HL-60 (cell line): ENCODE results near the gene FTH1.

ENCODE experiments used
- DNase-seq, 2 experiments: peaks; one replicate each; pipeline ENCODE4 v3.0.0-alpha.2; 2010 to 2020; ENCODE audit warnings: low read depth in 1 of 2, low spot score in 1 of 2
- H3K27ac ChIP-seq: fragments of 250-450 bp; sonication (Bioruptor Pico); replicated peaks from 2 replicates; pipeline ENCODE4 v1.5.1; 2020; ENCODE audit warnings: mild to moderate bottlenecking, moderate library complexity
- H3K27me3 ChIP-seq: fragments of 250-450 bp; sonication (Bioruptor Pico); 2 replicates; pipeline ENCODE4 v1.5.1; 2021; ENCODE audit warnings: mild to moderate bottlenecking, moderate library complexity; ENCODE audit not compliant: insufficient read depth, poor library complexity, severe bottlenecking
- H3K4me3 ChIP-seq: replicated peaks from 2 replicates; pipeline ENCODE4 v1.5.1; 2011; ENCODE audit warnings: mild to moderate bottlenecking, control low read depth, low read length; ENCODE audit not compliant: insufficient read depth
- CTCF ChIP-seq: IDR thresholded peaks from one replicate; pipeline ENCODE4 v1.5.1; 2011; ENCODE audit warnings: low read length, control low read depth, inconsistent platforms; ENCODE audit not compliant: insufficient read depth
- GABPA ChIP-seq: IDR thresholded peaks from 2 replicates; pipeline ENCODE4 v1.6.1; 2012; ENCODE audit warnings: low read depth
- POLR2AphosphoS5 ChIP-seq: IDR thresholded peaks from 2 replicates; pipeline ENCODE4 v1.6.1; 2012; ENCODE audit warnings: low read depth
- REST ChIP-seq: IDR thresholded peaks from 2 replicates; pipeline ENCODE4 v1.6.1; 2012; ENCODE audit warnings: low read depth; ENCODE audit not compliant: insufficient replicate concordance
- SPI1 ChIP-seq: IDR thresholded peaks from 2 replicates; pipeline ENCODE4 v1.6.1; 2012; ENCODE audit warnings: low read depth, mild to moderate bottlenecking, borderline replicate concordance

FTH1 gene

GRCh38 chr11:61976420-61976800, 9.0 kb upstream of the FTH1 start:
- H3K27me3 ChIP-seq, result no peaks in the 10 kb centered on the region
- H3K27ac ChIP-seq, result no peak overlapping the region
- H3K4me3 ChIP-seq, result no peak overlapping the region
- no peak for TF ChIP-seq CTCF
- no peak for DNase-seq

- DNase-seq, result no peak
Measured at GRCh38 chr11:61975638-61976419, 8.4 kb upstream of the FTH1 start.

DNA sequence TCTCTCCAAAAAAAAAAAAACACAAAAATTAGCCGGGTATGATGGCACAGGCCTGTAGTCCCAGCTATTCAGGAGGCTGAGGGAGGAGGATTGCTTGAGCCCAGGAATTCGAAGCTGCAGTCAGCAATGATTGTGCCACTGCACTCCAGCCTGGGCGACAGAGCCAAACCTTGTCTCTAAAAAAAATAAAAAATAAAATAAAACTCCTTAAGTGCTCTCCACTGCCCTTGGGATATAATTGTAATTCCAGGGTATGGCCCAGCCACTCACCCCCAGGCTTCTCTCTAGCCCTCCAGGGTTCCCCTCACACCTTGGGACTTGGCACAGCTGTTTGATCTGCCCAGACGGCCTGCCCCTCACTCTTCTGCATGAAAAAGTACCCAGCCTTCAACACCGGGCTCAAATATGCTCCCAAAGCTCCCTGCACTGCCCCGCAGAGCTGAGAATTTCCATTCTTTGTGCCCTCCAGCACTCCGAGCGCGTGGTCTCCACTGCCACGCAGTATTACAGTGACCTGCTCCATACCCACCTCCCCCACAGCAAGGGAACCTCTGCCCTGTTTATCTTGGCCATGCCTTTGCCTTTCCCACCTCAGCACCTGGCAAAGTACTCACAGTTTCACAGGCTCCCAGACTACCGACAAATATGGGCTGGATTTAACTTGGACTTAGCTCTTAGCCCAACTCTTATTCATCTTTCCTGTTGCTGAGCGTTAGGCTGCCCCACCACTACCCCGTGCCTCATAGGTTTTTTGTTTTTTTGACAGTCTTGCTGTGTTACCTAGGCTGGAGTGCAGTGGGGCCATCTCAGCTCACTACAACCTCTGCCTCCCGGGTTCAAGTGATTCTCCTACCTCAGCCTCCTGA, 7.6 kb upstream of the FTH1 start:
- H3K27me3 ChIP-seq, result no peaks in the 10 kb centered on the region
- no peak for DNase-seq
- no peak overlapping the region for H3K27ac ChIP-seq
- TF ChIP-seq POLR2AphosphoS5 (no peak), REST (no peak), GABPA (no peak), CTCF (no peak), SPI1 (no peak)
- no peak overlapping the region for H3K4me3 ChIP-seq

More at GRCh38 chr11:61975638-61976419, 8.4 kb upstream of the FTH1 start:
- Histone ChIP-seq H3K27me3 (no peaks in the 10 kb centered on the region), H3K27ac (no peak overlapping the region), H3K4me3 (no peak overlapping the region)
- TF ChIP-seq CTCF, result no peak
- no peak for TF ChIP-seq GABPA
- no peak for TF ChIP-seq REST
- TF ChIP-seq POLR2AphosphoS5, result no peak
- no peak for TF ChIP-seq SPI1
